ENCODE measurements around the gene MRPL45.

DNA sequence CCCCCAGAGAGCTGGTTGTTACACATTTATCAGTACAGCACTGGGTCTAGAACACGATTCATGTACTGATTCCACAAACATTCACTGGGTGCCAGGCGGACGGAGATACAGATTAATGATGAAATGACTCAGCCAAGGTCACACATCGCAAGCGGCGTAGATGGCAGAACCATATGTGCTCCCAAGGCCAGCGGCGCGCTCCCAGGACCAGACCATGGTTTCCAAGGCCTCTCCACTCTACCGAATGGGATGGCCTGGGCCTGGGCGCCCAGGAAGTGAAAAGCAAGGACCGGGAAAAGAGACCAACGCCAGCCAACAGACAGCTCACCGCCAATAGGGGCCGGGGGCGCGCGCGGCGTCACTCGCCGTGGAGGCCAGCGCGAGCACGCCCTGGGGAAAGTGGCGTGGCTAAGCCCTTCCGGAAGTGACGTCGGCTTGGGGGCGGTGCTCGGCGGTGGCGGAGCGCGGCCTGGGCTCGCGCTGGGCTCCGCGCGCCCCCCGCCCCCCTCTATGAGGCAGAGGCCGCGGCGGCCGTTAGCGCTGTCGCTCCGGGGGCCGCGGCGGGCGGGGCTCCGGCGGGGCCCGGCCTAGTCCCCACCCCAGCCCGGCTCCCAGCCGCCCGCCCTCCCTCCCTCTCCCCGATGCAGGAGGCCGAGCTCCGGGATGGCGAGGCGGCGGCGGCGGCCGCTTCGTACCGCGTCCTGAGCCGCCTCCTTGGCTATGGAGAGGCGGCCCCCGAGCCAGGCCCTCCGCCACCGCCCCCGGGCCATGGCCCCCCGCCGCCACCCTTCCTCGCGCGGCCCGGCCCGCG is 54.6 kb downstream of the MRPL45 start, which contains the start of gene SOCS7:
- TF ChIP-seq GATA3 (IDR thresholded peaks at IDR 0.05; ENCODE audit: low read depth, low read length), result no peak
- TF ChIP-seq GATA2 (IDR thresholded peaks at IDR 0.05; ENCODE audit: low read depth, low read length), result no peak
